ENCODE measurements around the gene OPRL1. TPM values are rescaled to one million over a fixed set of nuclear protein-coding genes. Genes with fewer than 3 reads are reported as not detected.

OPRL1 gene
- total and polyA plus RNA-seq, 2 of the 8 experiments (the other 6 are each of a cell fraction or from before 2014, with no cell fraction given), result 0.63 to 0.98 TPM

DNA sequence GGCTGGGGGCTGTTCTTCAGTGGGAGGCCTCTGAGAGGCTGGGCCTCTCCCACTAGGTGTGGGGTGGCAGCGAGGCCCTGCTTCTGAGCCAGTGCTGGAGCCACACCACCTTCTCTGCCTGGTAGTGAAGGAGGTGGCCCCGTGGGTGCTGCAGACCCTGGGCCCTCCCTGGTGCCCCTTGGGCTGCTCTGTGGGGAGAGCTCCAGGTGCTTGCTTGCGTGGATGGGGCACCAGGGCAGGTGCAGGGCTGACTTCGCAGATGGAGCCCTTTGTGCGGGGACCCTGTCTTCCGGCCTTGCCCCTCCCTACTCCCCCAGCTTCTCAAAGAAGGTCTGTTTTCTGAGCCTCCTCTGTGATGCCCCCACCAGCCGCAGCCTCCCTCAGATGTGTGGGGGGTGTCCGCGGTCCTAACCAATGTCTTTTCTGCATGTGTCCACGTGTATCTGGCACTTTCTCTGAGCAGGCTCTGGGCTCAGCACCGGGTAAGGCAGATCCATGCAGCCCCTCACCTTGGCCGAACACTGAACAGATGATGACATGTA is 67.1 kb downstream of the OPRL1 start (continued):
- TF ChIP-seq TCF12 (IDR thresholded peaks at IDR 0.05; ENCODE audit: low read depth, low read length) (no peak), POLR2AphosphoS5 (IDR thresholded peaks at IDR 0.05; ENCODE audit: low read depth, low read length) (no peak), KDM4A (IDR thresholded peaks at IDR 0.05; ENCODE audit: low read depth, low read length, severe bottlenecking) (no peak), SP4 (IDR thresholded peaks at IDR 0.05; ENCODE audit: low read length) (no peak), RXRA (IDR thresholded peaks at IDR 0.05; ENCODE audit: insufficient read depth, low read depth, low read length) (no peak), TAF1 (IDR thresholded peaks at IDR 0.05; ENCODE audit: low read depth, low read length) (no peak), TBP (IDR thresholded peaks at IDR 0.05; ENCODE audit: low read depth, low read length) (no peak)
